HEK293T (cell line): ENCODE measurements around the gene PLB1.

Experiments used
- BHLHE40 ChIP-seq: fragments of 450-650 bp; IDR thresholded peaks from 2 replicates; pipeline ENCODE4 v1.6.1; 2016; ENCODE audit warnings: mild to moderate bottlenecking, moderate library complexity, borderline replicate concordance
- CTBP1 ChIP-seq: fragments of 450-650 bp; IDR thresholded peaks from 2 replicates; pipeline ENCODE4 v1.6.1; 2016; ENCODE audit warnings: borderline replicate concordance
- ELF4 ChIP-seq: fragments of 450-650 bp; IDR thresholded peaks from 2 replicates; pipeline ENCODE4 v1.6.1; 2017; ENCODE audit warnings: antibody characterized with exemption
- FOXM1 ChIP-seq: fragments of 450-650 bp; IDR thresholded peaks from 2 replicates; pipeline ENCODE4 v1.6.1; 2017; ENCODE audit warnings: mild to moderate bottlenecking, borderline replicate concordance
- LEF1 ChIP-seq: fragments of 450-650 bp; IDR thresholded peaks from 2 replicates; pipeline ENCODE4 v1.6.1; 2017; ENCODE audit warnings: mild to moderate bottlenecking, borderline replicate concordance
- SP1 ChIP-seq: fragments of 450-650 bp; IDR thresholded peaks from 2 replicates; pipeline ENCODE4 v1.6.1; 2017
- SUZ12 ChIP-seq: fragments of 450-650 bp; IDR thresholded peaks from 2 replicates; pipeline ENCODE4 v1.6.1; 2016; ENCODE audit warnings: mild to moderate bottlenecking
- ZNF384 ChIP-seq: fragments of 450-650 bp; IDR thresholded peaks from 2 replicates; pipeline ENCODE4 v1.6.1; 2016
- TF ChIP-seq, protein P1 (sequence below): fragments of 450-650 bp; IDR thresholded peaks from 2 replicates; pipeline ENCODE4 v1.6.1; 2016

DNA sequence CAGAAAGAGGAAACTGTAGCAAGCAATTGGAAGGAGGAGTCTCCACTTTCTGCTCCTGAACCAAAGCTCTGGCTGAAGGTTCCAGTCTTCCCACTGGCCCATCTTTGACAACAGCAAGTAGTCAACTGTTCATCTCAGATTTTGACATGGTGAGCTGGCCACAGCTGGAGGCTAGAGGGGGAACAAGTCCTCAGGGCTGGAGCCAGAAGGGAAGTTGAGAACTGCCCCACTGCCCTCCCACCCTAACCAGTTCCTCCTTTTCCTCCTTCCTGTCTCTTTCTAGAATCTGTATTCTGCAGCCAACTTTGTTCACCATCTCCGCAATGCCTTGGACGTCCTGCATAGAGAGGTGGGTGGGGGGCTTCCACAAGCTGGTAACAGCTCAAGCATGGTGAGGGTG, 105.8 kb downstream of the PLB1 start:
- no peak for TF ChIP-seq CTBP1
- TF ChIP-seq SP1: no peak
- TF ChIP-seq SUZ12: no peak
- no peak for TF ChIP-seq FOXM1
- TF ChIP-seq ELF4: no peak
- TF ChIP-seq, protein P1, sequence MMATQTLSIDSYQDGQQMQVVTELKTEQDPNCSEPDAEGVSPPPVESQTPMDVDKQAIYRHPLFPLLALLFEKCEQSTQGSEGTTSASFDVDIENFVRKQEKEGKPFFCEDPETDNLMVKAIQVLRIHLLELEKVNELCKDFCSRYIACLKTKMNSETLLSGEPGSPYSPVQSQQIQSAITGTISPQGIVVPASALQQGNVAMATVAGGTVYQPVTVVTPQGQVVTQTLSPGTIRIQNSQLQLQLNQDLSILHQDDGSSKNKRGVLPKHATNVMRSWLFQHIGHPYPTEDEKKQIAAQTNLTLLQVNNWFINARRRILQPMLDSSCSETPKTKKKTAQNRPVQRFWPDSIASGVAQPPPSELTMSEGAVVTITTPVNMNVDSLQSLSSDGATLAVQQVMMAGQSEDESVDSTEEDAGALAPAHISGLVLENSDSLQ: no peak
- TF ChIP-seq ZNF384: no peak
- TF ChIP-seq BHLHE40: no peak
- no peak for TF ChIP-seq LEF1
